CD4-positive, alpha-beta T cell treated with Interleukin-4 for 4 hours (primary cell): Measurements from ENCODE around the gene LAMTOR3.

ENCODE experiments used
- DNase-seq: peaks from one replicate; pipeline ENCODE4 v3.0.0-alpha.2; 2020

Gene LAMTOR3

DNA sequence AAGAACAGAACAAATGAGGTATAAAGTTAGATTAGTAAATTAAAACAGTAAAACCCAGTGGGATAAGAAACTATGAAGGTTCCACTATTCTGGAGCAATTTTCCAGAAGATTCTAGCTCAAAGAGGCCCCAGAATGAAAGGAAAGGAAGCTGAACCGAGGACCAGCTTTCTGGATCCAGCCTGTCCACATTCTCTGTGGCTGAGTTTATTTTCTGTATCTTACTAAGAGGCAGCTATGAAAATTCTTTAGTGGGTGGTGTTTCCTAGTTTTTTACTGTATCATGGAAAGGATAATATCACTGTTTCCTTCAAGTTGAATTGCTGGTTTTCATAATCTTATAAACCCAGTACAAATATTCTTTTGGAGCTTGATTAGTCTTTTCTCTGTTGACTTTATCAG, 65.8 kb downstream of the LAMTOR3 start:
- DNase-seq: no peak
